Measurements from ENCODE around the gene NAV2. TPM values are rescaled to one million over a fixed set of nuclear protein-coding genes. Genes with fewer than 3 reads are reported as not detected.
A peak's percentile ranks its signal among the peaks of the same experiment; 100 is the strongest.

The NAV2 gene
- total and polyA plus RNA-seq, 7 donors: 1.2 to 62.6 (median 22.1) TPM

- WGBS, 2 donors: 6 to 8% methylated on average over 19 of the region's 19 CpGs
- intact Hi-C loops (cut with DNase I): no loop called here
- H3K27me3 ChIP-seq: peaks cover 49 to 75% (median 53%) of the 10 kb centered on the region in 3 donors
- H3K4me3 ChIP-seq: no peak overlapping the region
- H3K9me3 ChIP-seq: no peaks in the 10 kb centered on the region
- peaks cover 0 to 15% (median 14%) of the 10 kb centered on the region in 4 donors for H3K4me1 ChIP-seq
- no peak for DNase-seq
- no peaks in the 10 kb centered on the region for H3K36me3 ChIP-seq
- H3K27ac ChIP-seq: no peak overlapping the region
- no peak for TF ChIP-seq POLR2AphosphoS5 (IDR thresholded peaks at IDR 0.05)
- no peak for TF ChIP-seq CTCF (IDR thresholded peaks at IDR 0.05)
- no peak for TF ChIP-seq POLR2A (IDR thresholded peaks at IDR 0.05)
- no peak for TF ChIP-seq EP300 (IDR thresholded peaks at IDR 0.05)
These were observed 443.1 kb downstream of the NAV2 start for GRCh38 chr11:20155683-20156279.

GRCh38 chr11:20156280-20156875 is 443.7 kb downstream of the NAV2 start:
- Histone ChIP-seq H3K36me3 (no peaks in the 10 kb centered on the region), H3K9me3 (no peaks in the 10 kb centered on the region), H3K27ac (no peak overlapping the region), H3K27me3 (peaks cover 55 to 81% (median 59%) of the 10 kb centered on the region in 3 donors), H3K4me1 (peaks cover 0 to 15% (median 14%) of the 10 kb centered on the region in 4 donors), H3K4me3 (no peak overlapping the region)
- intact Hi-C loops (cut with DNase I): no loop called here
- DNase-seq: no peak
- 3 to 4% methylated on average over 51 of the region's 51 CpGs for WGBS, 2 donors
- TF ChIP-seq EP300 (IDR thresholded peaks at IDR 0.05) (no peak), POLR2AphosphoS5 (IDR thresholded peaks at IDR 0.05) (no peak), CTCF (IDR thresholded peaks at IDR 0.05) (no peak), POLR2A (IDR thresholded peaks at IDR 0.05) (no peak)

GRCh38 chr11:20156876-20157613 is 444.4 kb downstream of the NAV2 start:
- H3K4me3 ChIP-seq: no peak overlapping the region
- intact Hi-C loops (cut with DNase I): no loop called here
- TF ChIP-seq POLR2A (IDR thresholded peaks at IDR 0.05) (no peak), POLR2AphosphoS5 (IDR thresholded peaks at IDR 0.05) (peak in 1 of 4 donors; percentile 2)
- H3K4me1 ChIP-seq: peaks cover 0 to 15% (median 14%) of the 10 kb centered on the region in 4 donors
- no peak overlapping the region for H3K27ac ChIP-seq
- H3K9me3 ChIP-seq: no peaks in the 10 kb centered on the region
- peaks cover 59 to 88% (median 65%) of the 10 kb centered on the region in 3 donors for H3K27me3 ChIP-seq
- DNase-seq: no peak
- WGBS, 2 donors: 3 to 4% methylated on average over 45 of the region's 45 CpGs
- H3K36me3 ChIP-seq: no peaks in the 10 kb centered on the region

GRCh38 chr11:20157728-20158127 is 445.1 kb downstream of the NAV2 start:
- peaks cover 0 to 16% (median 16%) of the 10 kb centered on the region in 4 donors for H3K4me1 ChIP-seq
- no peak overlapping the region for H3K27ac ChIP-seq
- H3K4me3 ChIP-seq: no peak overlapping the region
- DNase-seq: no peak
- intact Hi-C loops (cut with DNase I): no loop called here
- TF ChIP-seq EP300 (IDR thresholded peaks at IDR 0.05) (no peak), POLR2AphosphoS5 (IDR thresholded peaks at IDR 0.05) (no peak), CTCF (IDR thresholded peaks at IDR 0.05) (no peak), POLR2A (IDR thresholded peaks at IDR 0.05) (no peak)
- H3K27me3 ChIP-seq: peaks cover 66 to 95% (median 72%) of the 10 kb centered on the region in 3 donors
- H3K36me3 ChIP-seq: no peaks in the 10 kb centered on the region
- no peaks in the 10 kb centered on the region for H3K9me3 ChIP-seq
- WGBS, 2 donors: 7 to 16% methylated on average over 9 of the region's 9 CpGs
